Mesenchymal stem cell (in vitro differentiated cells and primary cell): ENCODE results near the gene NEK10.

ENCODE experiments used
- DNase-seq: peaks from one replicate; pipeline ENCODE4 v3.0.0-alpha.2; 2013
- H2AFZ ChIP-seq: one replicate; pipeline ENCODE4 v1.6.1; 2013; ENCODE audit warnings: low read depth, mild to moderate bottlenecking, control low read depth, inconsistent platforms, low read length, moderate library complexity
- H2AK5ac ChIP-seq: 2 replicates; pipeline ENCODE4 v1.6.1; 2013; ENCODE audit warnings: low read length, moderate library complexity, mild to moderate bottlenecking, inconsistent platforms; ENCODE audit not compliant: severe bottlenecking
- H2BK120ac ChIP-seq: one replicate; pipeline ENCODE4 v1.6.1; 2013; ENCODE audit warnings: low read depth, mild to moderate bottlenecking, inconsistent platforms, low read length, moderate library complexity
- H2BK12ac ChIP-seq, 2 experiments: one replicate each; pipeline ENCODE4 v1.6.1; 2013; ENCODE audit warnings: inconsistent platforms in 2 of 2, low read length in 2 of 2, mild to moderate bottlenecking in 2 of 2, moderate library complexity in 2 of 2, control low read depth in 1 of 2
- H2BK15ac ChIP-seq: one replicate; pipeline ENCODE4 v1.6.1; 2013; ENCODE audit warnings: mild to moderate bottlenecking, low read depth, inconsistent platforms; ENCODE audit not compliant: poor library complexity, severe bottlenecking
- H2BK5ac ChIP-seq: 2 replicates; pipeline ENCODE4 v1.6.1; 2013; ENCODE audit warnings: low read depth, mild to moderate bottlenecking, low read length, control low read depth, inconsistent platforms; ENCODE audit not compliant: poor library complexity, severe bottlenecking
- H3K14ac ChIP-seq, 2 experiments: one replicate each; pipeline ENCODE4 v1.6.1; 2013; ENCODE audit warnings: inconsistent platforms in 2 of 2, low read length in 2 of 2, control low read depth in 1 of 2, mild to moderate bottlenecking in 1 of 2, moderate library complexity in 1 of 2
- H3K18ac ChIP-seq, 2 experiments: one replicate each; pipeline ENCODE4 v1.6.1; 2013; ENCODE audit warnings: inconsistent platforms in 2 of 2, low read length in 2 of 2, control low read depth in 1 of 2, low read depth in 1 of 2, mild to moderate bottlenecking in 1 of 2
- H3K23ac ChIP-seq, 2 experiments: one replicate each; pipeline ENCODE4 v1.6.1; 2013; ENCODE audit warnings: inconsistent platforms in 2 of 2, low read length in 2 of 2, mild to moderate bottlenecking in 2 of 2, moderate library complexity in 2 of 2, control low read depth in 1 of 2
- H3K27ac ChIP-seq: 2 replicates; pipeline ENCODE4 v1.5.1; 2013; ENCODE audit warnings: mild to moderate bottlenecking, moderate library complexity, low read length, control low read depth, inconsistent platforms; ENCODE audit not compliant: poor library complexity, severe bottlenecking
- H3K27me3 ChIP-seq, 2 experiments: 2 replicates each; pipeline versions ENCODE4 v1.6.1 to v1.7.0; 2013; ENCODE audit warnings: low read length in 2 of 2, mild to moderate bottlenecking in 2 of 2, moderate library complexity in 2 of 2, control low read depth in 1 of 2, inconsistent platforms in 1 of 2; ENCODE audit not compliant: control insufficient read depth in 1 of 2, insufficient read depth in 1 of 2
- H3K36me3 ChIP-seq, 2 experiments: 2 replicates each; pipeline versions ENCODE4 v1.6.1 to v1.7.0; 2013; ENCODE audit warnings: low read length in 2 of 2, control low read depth in 1 of 2, inconsistent platforms in 1 of 2, low read depth in 1 of 2, mild to moderate bottlenecking in 1 of 2; ENCODE audit not compliant: insufficient read depth in 2 of 2, control insufficient read depth in 1 of 2
- H3K4ac ChIP-seq, 2 experiments: one replicate each; pipeline ENCODE4 v1.6.1; 2013; ENCODE audit warnings: inconsistent platforms in 2 of 2, low read length in 2 of 2, mild to moderate bottlenecking in 2 of 2, moderate library complexity in 2 of 2, control low read depth in 1 of 2, low read depth in 1 of 2
- H3K4me1 ChIP-seq: 2 replicates; pipeline ENCODE4 v1.6.1; 2013; ENCODE audit warnings: low read depth, low read length, control low read depth; ENCODE audit not compliant: control insufficient read depth, insufficient read depth
- H3K4me2 ChIP-seq: 2 replicates; pipeline ENCODE4 v1.6.1; 2013; ENCODE audit warnings: low read length, mild to moderate bottlenecking, inconsistent platforms; ENCODE audit not compliant: poor library complexity, severe bottlenecking
- H3K4me3 ChIP-seq, 2 experiments: 2 replicates each; pipeline versions ENCODE4 v1.5.1 to v1.7.0; 2013; ENCODE audit warnings: low read length in 2 of 2, mild to moderate bottlenecking in 2 of 2, control low read depth in 1 of 2, low read depth in 1 of 2; ENCODE audit not compliant: insufficient read depth in 1 of 2
- H3K79me1 ChIP-seq: replicated peaks from 2 replicates; pipeline ENCODE4 v1.6.1; 2013; ENCODE audit warnings: mild to moderate bottlenecking, control low read depth, low read length, inconsistent platforms; ENCODE audit not compliant: poor library complexity, severe bottlenecking
- H3K9ac ChIP-seq: 2 replicates; pipeline ENCODE4 v1.7.0; 2013; ENCODE audit warnings: mild to moderate bottlenecking, low read length, moderate library complexity
- H3K9me3 ChIP-seq: 2 replicates; pipeline ENCODE4 v1.7.0; 2013; ENCODE audit warnings: mild to moderate bottlenecking, low read length; ENCODE audit not compliant: control insufficient read depth
- H4K8ac ChIP-seq: one replicate; pipeline ENCODE4 v1.6.1; 2013; ENCODE audit warnings: inconsistent platforms, mild to moderate bottlenecking, low read length, moderate library complexity
- H4K91ac ChIP-seq: one replicate; pipeline ENCODE4 v1.6.1; 2013; ENCODE audit warnings: mild to moderate bottlenecking, low read length, inconsistent platforms
- WGBS: methylation state at CpG from one replicate; pipeline ENCODE4 v1.1.7; 2013; ENCODE audit warnings: mixed read lengths; 5-methylcytosine and 5-hydroxymethylcytosine counted together

NEK10 gene

DNA sequence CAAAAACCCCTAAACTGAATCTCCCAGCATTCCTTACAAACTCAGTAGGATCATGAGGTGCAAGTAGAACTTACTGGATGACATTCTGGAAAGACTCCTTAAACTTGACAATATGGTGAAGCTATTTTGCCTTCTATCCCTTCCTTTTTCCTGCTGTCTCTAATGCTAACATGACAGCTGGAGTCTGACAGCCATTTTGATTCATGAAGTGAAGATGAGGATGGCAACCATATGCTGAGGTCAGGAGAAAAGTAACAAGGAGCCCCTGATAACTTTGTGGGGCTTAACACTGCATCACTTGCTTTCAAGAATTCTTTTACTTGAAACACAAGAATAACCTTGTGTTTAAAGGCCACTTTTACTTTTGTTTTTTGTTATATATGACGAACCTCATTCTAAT is 15.0 kb upstream of the NEK10 start:
- no peak for DNase-seq
- no peaks in the 10 kb centered on the region for H3K27me3 ChIP-seq
- WGBS: no CpG with 5 or more reads among the region's 1 CpG
- no peaks in the 10 kb centered on the region for H3K9me3 ChIP-seq
- no peak overlapping the region for H3K18ac ChIP-seq
- H2AFZ ChIP-seq: no peak overlapping the region
- H3K79me1 ChIP-seq: peaks cover 3% of the 10 kb centered on the region
- H3K36me3 ChIP-seq: peaks cover 11 to 100% of the 10 kb centered on the region in 2 experiments
- H2AK5ac ChIP-seq: no peak overlapping the region
- H3K23ac ChIP-seq: no peak overlapping the region
- H2BK5ac ChIP-seq: no peak overlapping the region
- H3K14ac ChIP-seq: no peak overlapping the region
- H2BK120ac ChIP-seq: no peak overlapping the region
- no peak overlapping the region for H3K27ac ChIP-seq
- H3K4me3 ChIP-seq: no peak overlapping the region
- no peaks in the 10 kb centered on the region for H3K4me1 ChIP-seq
- no peak overlapping the region for H2BK12ac ChIP-seq
- H3K9ac ChIP-seq: no peak overlapping the region
- H3K4ac ChIP-seq: no peak overlapping the region
- no peak overlapping the region for H4K91ac ChIP-seq
- no peak overlapping the region for H3K4me2 ChIP-seq
- no peak overlapping the region for H2BK15ac ChIP-seq
- no peak overlapping the region for H4K8ac ChIP-seq

DNA sequence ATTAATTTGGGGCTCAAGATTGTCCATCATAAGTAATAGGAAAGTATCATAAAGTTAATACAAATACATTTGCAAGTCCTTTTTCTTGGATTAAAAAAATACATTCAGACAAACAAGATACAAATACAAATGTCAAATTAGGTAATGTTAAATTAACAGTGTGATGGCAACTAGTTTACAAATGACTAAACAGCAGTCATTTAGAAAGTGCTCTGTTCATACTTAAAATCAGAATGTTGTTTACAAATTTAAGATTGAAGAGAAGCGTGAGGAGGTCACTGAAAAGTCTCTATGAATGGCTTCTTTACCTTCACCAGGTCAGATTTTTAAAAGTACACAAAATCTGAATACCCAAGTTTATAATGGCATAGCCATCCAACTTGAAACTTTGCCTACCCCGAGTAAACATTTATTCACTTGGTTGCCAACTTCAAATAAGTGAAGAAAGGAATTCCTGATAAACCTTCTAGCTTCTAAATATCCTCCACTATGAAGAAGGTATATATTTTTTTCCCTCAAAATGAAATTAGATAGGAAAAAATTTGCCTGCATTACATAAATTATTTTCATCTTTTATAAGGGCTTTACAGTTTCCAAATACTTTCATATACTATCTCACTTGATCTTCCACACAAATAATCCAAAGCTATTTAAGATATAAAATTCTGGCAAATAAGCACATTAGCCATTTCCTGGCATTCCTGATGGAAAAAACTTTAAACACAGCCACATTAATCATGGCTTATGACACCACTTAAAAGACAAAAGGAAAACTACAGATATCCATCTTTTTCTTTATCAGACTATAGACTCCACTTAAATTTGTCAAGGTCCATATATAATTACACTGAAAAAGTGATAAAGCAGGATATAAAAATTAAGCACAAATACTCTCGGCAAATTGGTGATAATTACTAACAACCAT is 11.5 kb upstream of the NEK10 start:
- H2BK120ac ChIP-seq: no peak overlapping the region
- 97% methylated on average over 2 of the region's 3 CpGs for WGBS

DNA sequence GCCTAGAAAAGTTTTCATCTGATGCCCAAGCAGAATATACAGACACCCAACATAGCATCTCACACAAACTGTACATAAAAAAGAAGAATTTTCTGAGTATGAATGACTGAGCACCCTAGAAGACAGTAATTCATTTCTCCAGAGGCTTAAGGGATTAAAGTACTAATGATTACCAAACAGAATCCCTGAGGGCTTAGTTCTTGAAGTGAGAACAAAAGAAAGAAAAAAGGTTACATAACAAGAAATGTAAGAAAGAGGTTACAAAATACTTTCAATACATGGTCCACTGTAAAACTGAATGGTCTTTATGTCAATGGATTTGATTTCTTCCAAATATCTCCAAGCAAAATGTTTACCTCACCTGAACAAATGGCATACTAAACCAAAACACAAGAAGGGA is 9.1 kb upstream of the NEK10 start:
- Histone ChIP-seq H2BK12ac (no peak overlapping the region), H3K4me1 (no peaks in the 10 kb centered on the region), H3K27ac (no peak overlapping the region)

More for the DNA sequence above, 11.5 kb upstream of the NEK10 start:
- Histone ChIP-seq H3K4ac (no peak overlapping the region), H2AK5ac (no peak overlapping the region), H3K27ac (no peak overlapping the region), H3K27me3 (no peaks in the 10 kb centered on the region), H2BK15ac (no peak overlapping the region), H2AFZ (no peak overlapping the region), H4K91ac (no peak overlapping the region), H2BK12ac (no peak overlapping the region), H3K18ac (no peak overlapping the region), H3K9me3 (no peaks in the 10 kb centered on the region), H3K4me3 (no peak overlapping the region), H3K9ac (no peak overlapping the region), H3K79me1 (peaks cover 1% of the 10 kb centered on the region), H3K4me1 (no peaks in the 10 kb centered on the region), H4K8ac (no peak overlapping the region), H2BK5ac (no peak overlapping the region), H3K36me3 (peaks cover 11 to 99% of the 10 kb centered on the region in 2 experiments), H3K4me2 (no peak overlapping the region), H3K14ac (no peak overlapping the region), H3K23ac (no peak overlapping the region)
- DNase-seq: no peak

DNA sequence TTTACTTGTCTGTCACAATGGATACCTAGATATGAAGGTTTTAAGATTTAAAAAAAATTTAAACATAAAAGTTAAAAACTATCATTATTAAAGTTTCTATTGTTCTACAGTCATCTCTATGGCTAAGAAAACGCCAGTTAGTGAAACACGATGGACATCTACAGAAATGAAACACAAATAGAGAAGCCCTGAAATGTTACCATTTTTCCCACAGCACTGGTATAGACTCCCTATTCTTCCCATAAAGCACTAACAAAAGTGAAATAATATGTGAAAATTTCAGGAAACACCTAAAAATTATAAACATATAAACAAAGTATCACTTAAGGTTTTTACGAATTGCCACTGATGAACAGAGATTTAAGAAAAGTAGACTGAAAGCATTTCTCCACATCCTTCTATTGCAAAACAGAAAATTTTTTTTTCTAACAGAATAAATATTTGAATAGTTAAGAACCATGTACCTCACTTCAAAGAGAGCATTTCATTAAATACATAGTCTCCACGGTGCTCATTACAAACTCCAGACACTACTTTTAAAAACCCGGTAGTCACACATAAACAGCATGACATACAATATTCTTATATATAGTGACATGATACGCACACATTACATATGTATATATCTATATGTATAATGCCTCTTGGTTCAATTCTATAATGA is 7.1 kb upstream of the NEK10 start:
- H4K8ac ChIP-seq: no peak overlapping the region
- 95% methylated on average over 4 of the region's 6 CpGs for WGBS
- no peak overlapping the region for H2AK5ac ChIP-seq
- no peak overlapping the region for H3K14ac ChIP-seq
- H3K4me1 ChIP-seq: no peaks in the 10 kb centered on the region
- H2BK5ac ChIP-seq: no peak overlapping the region
- H2BK12ac ChIP-seq: no peak overlapping the region
- no peak overlapping the region for H3K18ac ChIP-seq
- H2BK120ac ChIP-seq: no peak overlapping the region
- no peak overlapping the region for H4K91ac ChIP-seq
- H3K36me3 ChIP-seq: peaks cover 0 to 99% of the 10 kb centered on the region in 2 experiments
- no peaks in the 10 kb centered on the region for H3K9me3 ChIP-seq
- no peak overlapping the region for H3K4me2 ChIP-seq
- no peak overlapping the region for H3K4ac ChIP-seq
- no peak overlapping the region for H3K9ac ChIP-seq
- H3K79me1 ChIP-seq: no peaks in the 10 kb centered on the region
- no peak overlapping the region for H3K27ac ChIP-seq
- DNase-seq: no peak
- H2AFZ ChIP-seq: no peak overlapping the region
- no peaks in the 10 kb centered on the region for H3K27me3 ChIP-seq
- no peak overlapping the region for H2BK15ac ChIP-seq
- H3K23ac ChIP-seq: no peak overlapping the region
- no peak overlapping the region for H3K4me3 ChIP-seq

More for the DNA sequence above, 9.1 kb upstream of the NEK10 start:
- no peak overlapping the region for H3K4ac ChIP-seq
- no peak overlapping the region for H4K8ac ChIP-seq
- H2BK15ac ChIP-seq: no peak overlapping the region
- no peak overlapping the region for H4K91ac ChIP-seq
- no peak for DNase-seq
- H3K27me3 ChIP-seq: no peaks in the 10 kb centered on the region
- H3K23ac ChIP-seq: no peak overlapping the region
- no peak overlapping the region for H3K14ac ChIP-seq
- H2AK5ac ChIP-seq: no peak overlapping the region
- no peak overlapping the region for H3K4me3 ChIP-seq
- H2AFZ ChIP-seq: no peak overlapping the region
- peaks cover 7 to 99% of the 10 kb centered on the region in 2 experiments for H3K36me3 ChIP-seq
- no peak overlapping the region for H2BK120ac ChIP-seq
- H3K18ac ChIP-seq: no peak overlapping the region
- no peak overlapping the region for H3K9ac ChIP-seq
- H3K79me1 ChIP-seq: peaks cover 1% of the 10 kb centered on the region
- no peak overlapping the region for H3K4me2 ChIP-seq
- H2BK5ac ChIP-seq: no peak overlapping the region
- no peaks in the 10 kb centered on the region for H3K9me3 ChIP-seq
